Right forelimb (tissue), 1 donor: ENCODE results near the gene INPP4B.
"Not testable (repeated sequence)": the region's sequence is repeated elsewhere in the genome, so short reads cannot be mapped to it uniquely, and the experiment has no call there.

Experiments
- DNase-seq: peaks from one replicate; pipeline ENCODE4 v3.0.0-alpha.2; 2018

Gene INPP4B

GRCh38 chr4:142823796-142824195, 22.3 kb downstream of the INPP4B start:
- DNase-seq = no peak

- no peak for DNase-seq
These were observed 27.6 kb downstream of the INPP4B start for GRCh38 chr4:142818476-142818875.

DNA sequence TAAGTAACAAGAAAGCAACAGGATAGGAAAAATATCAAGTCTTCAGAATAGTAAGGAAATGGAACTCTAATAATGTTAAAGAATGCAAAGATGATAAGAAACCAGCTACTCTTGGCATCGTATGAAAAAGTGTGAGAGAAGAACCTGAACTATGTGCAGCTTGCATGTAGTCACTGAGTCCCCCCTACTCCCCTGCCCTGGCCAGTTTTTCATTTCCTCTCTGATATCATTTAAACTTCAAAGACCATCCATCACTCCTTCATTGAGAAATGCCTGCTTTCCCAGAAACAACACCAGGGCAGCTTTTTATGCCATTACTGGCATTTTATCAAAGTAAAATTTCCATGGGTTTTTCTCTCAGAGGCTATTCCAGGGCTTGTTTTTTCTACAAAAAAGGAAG, 28.1 kb downstream of the INPP4B start:
- DNase-seq = no peak

DNA sequence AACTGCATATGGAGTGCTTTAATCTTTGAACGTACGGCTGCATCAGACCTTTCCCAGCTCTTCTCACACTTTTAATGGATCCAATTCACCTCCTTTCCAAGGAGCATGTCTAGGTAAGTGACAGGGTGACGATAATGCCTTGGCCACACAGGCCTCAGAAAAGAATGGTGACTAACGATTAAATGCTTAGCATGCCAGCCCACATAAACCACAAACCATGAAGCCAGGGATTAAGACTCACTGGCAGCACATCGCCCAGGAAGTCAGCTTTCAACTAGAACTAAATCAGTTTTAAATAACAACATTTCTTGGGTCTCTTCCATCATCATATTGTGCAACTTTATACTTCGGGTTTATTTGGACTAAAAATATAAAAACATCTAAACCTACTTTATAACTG, 28.7 kb downstream of the INPP4B start:
- DNase-seq = no peak

- no peak for DNase-seq
These were observed 30.3 kb downstream of the INPP4B start for GRCh38 chr4:142815834-142816233.

GRCh38 chr4:142813388-142813787, 32.7 kb downstream of the INPP4B start:
- no peak for DNase-seq

GRCh38 chr4:142812091-142812490, 34.0 kb downstream of the INPP4B start:
- DNase-seq = no peak

- no peak for DNase-seq
These were observed 35.1 kb downstream of the INPP4B start for GRCh38 chr4:142811034-142811433.

- no peak for DNase-seq
These were observed 36.5 kb downstream of the INPP4B start for GRCh38 chr4:142809559-142809958.

DNA sequence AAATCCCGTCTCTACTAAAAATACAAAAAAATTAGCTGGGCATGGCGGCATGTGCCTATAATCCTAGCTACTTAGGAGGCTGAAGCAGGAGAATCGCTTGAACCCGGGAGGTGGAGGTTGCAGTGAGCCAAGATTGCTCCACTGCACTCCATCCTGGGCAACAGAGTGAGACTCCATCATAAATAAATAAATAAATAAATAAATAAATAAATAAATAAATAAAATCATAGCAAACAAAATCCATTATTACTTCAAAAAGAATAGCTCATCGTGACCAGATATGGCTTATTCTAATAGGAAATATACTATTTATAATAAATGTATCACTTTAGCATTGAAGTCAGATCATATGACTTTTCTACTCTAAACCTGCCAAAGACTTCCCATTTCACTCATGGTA, 42.2 kb downstream of the INPP4B start:
- not testable (repeated sequence) for DNase-seq

DNA sequence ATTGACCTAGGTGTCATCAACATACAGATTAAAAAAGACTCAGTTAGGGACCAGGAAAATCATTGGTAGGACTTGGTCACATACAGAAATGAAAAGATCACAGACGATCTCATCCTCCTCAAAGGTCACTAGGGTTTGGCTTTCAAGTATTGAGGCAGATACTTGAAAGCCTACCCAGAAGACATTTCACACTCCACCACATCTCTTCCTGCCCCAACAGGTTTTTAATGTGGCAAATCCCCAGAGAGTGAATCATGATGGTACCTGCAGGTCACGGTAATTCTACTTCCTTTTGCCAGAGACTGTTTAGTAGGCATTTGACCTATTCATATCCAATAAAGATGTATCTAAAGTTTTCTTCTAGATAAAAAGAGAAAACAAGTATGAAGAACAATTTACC, 44.1 kb downstream of the INPP4B start:
- DNase-seq = no peak

DNA sequence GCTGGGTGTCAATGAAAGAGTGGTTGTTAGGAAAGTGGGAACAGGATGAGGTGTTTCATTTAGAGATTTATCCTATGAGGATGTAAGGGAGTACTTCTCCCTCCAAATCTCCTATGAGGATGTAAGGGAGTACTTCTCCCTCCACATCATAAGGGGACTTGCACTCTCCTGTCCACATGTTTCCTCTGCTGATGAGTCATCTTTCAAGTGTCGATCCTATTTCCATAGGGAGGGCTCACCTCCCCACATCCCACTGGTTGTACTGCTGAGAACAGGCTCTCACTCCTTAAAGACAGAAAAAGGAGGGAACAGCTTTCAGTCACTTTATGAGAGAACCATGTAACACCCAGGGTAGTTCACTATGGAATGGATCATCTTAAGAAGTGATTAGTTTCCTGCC, 65.0 kb downstream of the INPP4B start:
- no peak for DNase-seq

- no peak for DNase-seq
These were observed 67.2 kb downstream of the INPP4B start for GRCh38 chr4:142778900-142779299.

DNA sequence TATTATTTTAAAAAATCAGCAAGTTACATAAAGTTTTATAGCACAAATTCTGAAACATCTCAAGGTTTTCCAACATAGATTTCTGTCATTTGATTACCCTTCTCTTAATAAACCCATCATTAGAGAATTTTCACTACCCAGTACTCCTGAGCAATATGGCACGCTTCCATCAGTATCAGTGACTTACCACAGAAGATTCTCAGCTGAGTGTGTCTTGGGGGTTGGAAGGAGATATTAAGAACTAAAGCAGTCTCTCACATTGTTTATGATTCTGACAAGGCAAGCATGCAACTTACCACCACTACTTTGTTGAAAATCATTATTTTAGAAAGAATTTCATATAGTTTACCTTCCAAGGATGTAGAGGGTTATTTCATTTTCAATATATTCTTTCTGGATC, 67.7 kb downstream of the INPP4B start:
- no peak for DNase-seq

- no peak for DNase-seq
These were observed 68.9 kb downstream of the INPP4B start for GRCh38 chr4:142777045-142777743.

DNA sequence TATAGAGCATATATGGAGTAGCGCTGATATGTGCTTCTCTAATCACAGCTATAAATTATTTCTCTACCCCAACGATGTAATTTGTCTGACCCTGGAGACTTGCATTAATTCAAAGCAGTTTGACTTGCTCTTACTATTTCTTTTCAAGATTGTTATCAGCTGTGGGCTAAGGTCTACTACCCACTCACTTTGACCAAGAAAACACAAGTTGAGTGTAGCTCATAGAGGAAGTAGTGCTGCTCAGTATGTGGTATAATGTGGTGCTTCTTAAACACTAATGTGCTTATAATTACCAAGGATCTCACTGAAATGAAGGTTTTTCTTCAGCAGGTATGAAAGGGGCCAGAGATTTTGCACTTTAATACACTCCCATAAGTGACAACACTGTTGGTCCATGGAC, 70.1 kb downstream of the INPP4B start:
- no peak for DNase-seq

DNA sequence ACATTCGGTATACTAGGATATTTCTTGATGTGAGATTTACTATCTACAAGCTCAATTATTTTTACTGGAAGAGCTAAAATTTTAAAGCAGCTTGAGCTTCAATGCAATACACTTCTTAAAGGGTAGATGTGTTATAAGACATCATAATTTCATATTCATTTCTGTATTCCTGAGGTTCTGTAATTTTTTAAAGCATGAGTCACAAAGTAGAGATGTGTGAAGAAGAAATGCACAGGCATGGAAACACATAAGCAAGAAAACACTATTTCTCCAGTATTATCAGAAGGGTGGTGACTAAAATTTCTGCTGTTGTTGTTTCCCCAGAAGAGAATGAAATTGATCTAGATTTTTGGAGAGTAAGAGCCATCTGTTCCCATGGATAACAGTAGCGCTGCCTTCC, 72.6 kb downstream of the INPP4B start:
- no peak for DNase-seq

DNA sequence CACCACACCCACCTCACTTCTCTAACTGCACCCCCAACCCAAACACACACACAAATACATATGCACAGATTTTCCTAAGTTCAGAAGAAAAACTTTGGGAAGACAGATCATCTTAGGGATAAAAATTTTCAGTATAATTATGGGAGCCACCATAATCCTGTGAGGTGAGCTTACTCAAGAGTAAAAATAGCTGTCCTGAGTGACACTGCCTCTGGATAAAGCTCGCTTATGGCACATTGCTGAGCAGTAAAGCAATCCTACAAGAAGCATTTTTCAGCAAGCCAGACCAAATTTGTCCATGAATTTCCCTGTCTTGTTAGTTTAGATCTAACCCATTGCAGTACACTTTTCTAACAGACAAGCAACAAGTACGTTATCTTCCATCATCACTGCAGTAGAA, 83.8 kb downstream of the INPP4B start:
- DNase-seq = no peak

DNA sequence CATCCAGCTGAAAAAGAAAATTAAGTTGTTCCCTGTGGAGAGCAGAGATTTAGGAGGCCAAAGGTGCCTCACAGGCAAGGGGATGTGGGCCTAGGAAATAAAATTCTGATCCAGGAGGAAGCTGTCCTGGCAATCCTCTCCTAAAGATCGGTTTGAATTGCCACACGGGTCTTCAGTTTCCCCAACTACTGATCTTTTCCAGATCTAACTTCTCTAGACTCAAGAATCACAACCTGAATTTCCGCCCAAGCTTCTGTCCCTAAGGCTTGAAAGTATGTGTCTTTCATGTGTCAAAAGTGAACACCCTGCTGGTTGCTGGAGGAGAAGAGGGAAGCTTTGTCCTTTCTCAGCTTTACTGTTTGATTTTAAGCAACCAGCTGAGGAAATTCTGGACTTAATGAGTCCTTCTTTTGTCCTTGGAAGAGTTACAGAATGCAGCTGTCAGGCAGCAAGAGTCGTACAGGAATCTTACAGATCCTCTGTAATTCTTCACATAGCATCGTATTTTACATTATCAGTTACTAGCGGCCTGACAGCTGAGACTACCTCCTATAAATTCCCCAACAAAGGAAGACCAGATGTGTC, 93.8 kb downstream of the INPP4B start:
- DNase-seq = peak; percentile 52

GRCh38 chr4:142743121-142743825, 102.8 kb downstream of the INPP4B start:
- no peak for DNase-seq

GRCh38 chr4:142741995-142742394, 104.1 kb downstream of the INPP4B start:
- DNase-seq = no peak

GRCh38 chr4:142728233-142728632, 117.9 kb downstream of the INPP4B start:
- DNase-seq = no peak

DNA sequence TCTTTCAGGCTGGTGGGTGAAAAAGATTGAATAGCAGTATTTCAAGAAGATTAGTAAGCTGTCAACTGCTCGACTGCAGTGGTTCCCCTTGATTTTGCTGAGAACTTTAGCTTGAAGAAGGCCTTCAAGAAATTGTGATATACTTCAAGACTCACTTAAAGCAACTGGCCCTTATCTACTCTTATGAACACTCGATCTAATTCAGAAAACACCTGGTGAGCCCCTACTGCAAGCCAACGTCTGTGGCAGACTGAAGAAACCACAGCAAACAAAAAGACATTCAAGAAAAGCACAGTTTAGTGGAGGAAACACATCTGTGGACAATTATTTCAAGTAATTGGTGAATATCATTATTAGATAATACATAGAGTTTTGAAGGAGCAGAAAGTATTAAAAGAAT, 119.0 kb downstream of the INPP4B start:
- no peak for DNase-seq

- DNase-seq = no peak
These were observed 120.2 kb downstream of the INPP4B start for GRCh38 chr4:142725886-142726285.
